Prostate gland (tissue), 2 donors: ENCODE measurements around the gene TPRN. TPM values are rescaled to one million over a fixed set of nuclear protein-coding genes. Genes with fewer than 3 reads are reported as not detected.

ENCODE experiments used
- DNase-seq: peaks from one replicate; pipeline ENCODE4 v3.0.0-alpha.2; 2019; ENCODE audit warnings: low spot score
- H3K27ac ChIP-seq, 2 donors: fragments of 200-600 bp; sonication (generic); 2 replicates each; pipeline ENCODE4 v1.5.1; 2017 to 2019
- H3K27me3 ChIP-seq: fragments of 200-600 bp; sonication (generic); replicated peaks from 2 replicates; pipeline ENCODE4 v1.5.1; 2019; ENCODE audit not compliant: insufficient read depth
- H3K36me3 ChIP-seq, 2 donors: fragments of 200-600 bp; sonication (generic); 1 replicate in 1 of 2; 2 replicates in 1 of 2; pipeline versions ENCODE4 v1.5.1 to v1.8.1; 2017 to 2019
- H3K4me1 ChIP-seq: fragments of 200-600 bp; sonication (generic); replicated peaks from 2 replicates; pipeline ENCODE4 v1.5.1; 2019
- H3K4me3 ChIP-seq, 2 donors: fragments of 200-600 bp; sonication (generic); 2 replicates each; pipeline ENCODE4 v1.5.1; 2017 to 2019
- H3K9me3 ChIP-seq: fragments of 200-600 bp; sonication (generic); 2 replicates; pipeline ENCODE4 v1.5.1; 2017
- POLR2A ChIP-seq: fragments of 450-650 bp; IDR thresholded peaks from one replicate; pipeline ENCODE4 v1.6.1; 2016; ENCODE audit warnings: antibody characterized with exemption, mild to moderate bottlenecking
- POLR2AphosphoS5 ChIP-seq: sonication (generic); formaldehyde crosslinking; IDR thresholded peaks from one replicate; pipeline ENCODE4 v1.6.1; 2017; ENCODE audit warnings: antibody characterized with exemption
- WGBS: methylation state at CpG from one replicate; pipeline ENCODE4 v1.1.5; 2018; 5-methylcytosine and 5-hydroxymethylcytosine counted together
- intact Hi-C: fragments of 100-400 bp; cut with DNase I; formaldehyde crosslinking; loops from one replicate; pipeline ENCODE4 v1.14.2; 2022
- total RNA-seq, 2 donors: library from RNA; depleted of rRNA; stranded (reverse); fragments of >200 nt; gene quantifications; one replicate each; pipeline ENCODE4 v1.1.0, GENCODE V29; 2016
- TF ChIP-seq, protein P1 (sequence below), 4 experiments: fragments of 200-600 bp in 2 of 4; fragments of 450-650 bp in 2 of 4; sonication (generic) in 2 of 4; IDR thresholded peaks; 1 replicate in 3 of 4; 2 replicates in 1 of 4; pipeline ENCODE4 v1.5.1; 2016 to 2019; ENCODE audit warnings: antibody characterized with exemption in 4 of 4, mild to moderate bottlenecking in 2 of 4, moderate library complexity in 2 of 4

TPRN gene
- total RNA-seq, 2 donors from 2014 or later = 26.1 to 30.4 TPM

DNA sequence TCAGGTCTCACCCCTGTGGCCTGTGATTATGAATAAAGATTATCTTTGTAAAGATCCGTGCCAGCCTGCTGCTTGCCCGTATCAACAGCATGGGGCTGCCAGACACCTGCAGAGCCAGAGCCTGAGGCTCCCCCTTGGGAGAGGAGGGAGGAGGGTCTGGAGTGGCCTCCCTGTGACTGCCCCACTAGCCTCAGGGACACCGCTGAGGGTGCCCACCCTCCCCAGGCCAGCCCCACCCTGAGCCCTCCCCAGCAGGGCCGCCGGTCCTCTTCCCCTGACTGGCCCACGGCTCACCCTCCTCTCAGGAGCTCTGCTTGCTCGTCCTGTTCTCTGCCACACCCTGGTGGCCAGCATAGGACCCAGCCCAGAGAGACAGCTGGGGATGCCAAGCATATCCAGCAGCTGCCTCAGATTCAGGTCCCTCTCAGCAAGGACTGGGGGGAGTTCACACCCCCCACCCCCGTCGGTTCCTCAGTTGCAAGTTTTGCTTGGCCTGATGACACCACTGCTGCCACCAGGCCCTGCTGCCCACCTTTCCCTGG is 10.2 kb downstream of the TPRN start:
- peak overlapping the region; percentile 77 to 94 for H3K27ac ChIP-seq
- peaks cover 35% of the 10 kb centered on the region for H3K4me1 ChIP-seq
- no peak overlapping the region for H3K4me3 ChIP-seq
- H3K36me3 ChIP-seq = peaks cover 0 to 3% of the 10 kb centered on the region in 2 donors
- no peaks in the 10 kb centered on the region for H3K27me3 ChIP-seq
- WGBS = 66% methylated on average over 9 of the region's 9 CpGs
- no peaks in the 10 kb centered on the region for H3K9me3 ChIP-seq
- DNase-seq = no peak
- intact Hi-C loops = no loop called here
- TF ChIP-seq, protein P1, sequence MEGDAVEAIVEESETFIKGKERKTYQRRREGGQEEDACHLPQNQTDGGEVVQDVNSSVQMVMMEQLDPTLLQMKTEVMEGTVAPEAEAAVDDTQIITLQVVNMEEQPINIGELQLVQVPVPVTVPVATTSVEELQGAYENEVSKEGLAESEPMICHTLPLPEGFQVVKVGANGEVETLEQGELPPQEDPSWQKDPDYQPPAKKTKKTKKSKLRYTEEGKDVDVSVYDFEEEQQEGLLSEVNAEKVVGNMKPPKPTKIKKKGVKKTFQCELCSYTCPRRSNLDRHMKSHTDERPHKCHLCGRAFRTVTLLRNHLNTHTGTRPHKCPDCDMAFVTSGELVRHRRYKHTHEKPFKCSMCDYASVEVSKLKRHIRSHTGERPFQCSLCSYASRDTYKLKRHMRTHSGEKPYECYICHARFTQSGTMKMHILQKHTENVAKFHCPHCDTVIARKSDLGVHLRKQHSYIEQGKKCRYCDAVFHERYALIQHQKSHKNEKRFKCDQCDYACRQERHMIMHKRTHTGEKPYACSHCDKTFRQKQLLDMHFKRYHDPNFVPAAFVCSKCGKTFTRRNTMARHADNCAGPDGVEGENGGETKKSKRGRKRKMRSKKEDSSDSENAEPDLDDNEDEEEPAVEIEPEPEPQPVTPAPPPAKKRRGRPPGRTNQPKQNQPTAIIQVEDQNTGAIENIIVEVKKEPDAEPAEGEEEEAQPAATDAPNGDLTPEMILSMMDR (IDR thresholded peaks at IDR 0.05) = peak in 1 of 4 experiments; percentile 34
- TF ChIP-seq POLR2A = no peak

DNA sequence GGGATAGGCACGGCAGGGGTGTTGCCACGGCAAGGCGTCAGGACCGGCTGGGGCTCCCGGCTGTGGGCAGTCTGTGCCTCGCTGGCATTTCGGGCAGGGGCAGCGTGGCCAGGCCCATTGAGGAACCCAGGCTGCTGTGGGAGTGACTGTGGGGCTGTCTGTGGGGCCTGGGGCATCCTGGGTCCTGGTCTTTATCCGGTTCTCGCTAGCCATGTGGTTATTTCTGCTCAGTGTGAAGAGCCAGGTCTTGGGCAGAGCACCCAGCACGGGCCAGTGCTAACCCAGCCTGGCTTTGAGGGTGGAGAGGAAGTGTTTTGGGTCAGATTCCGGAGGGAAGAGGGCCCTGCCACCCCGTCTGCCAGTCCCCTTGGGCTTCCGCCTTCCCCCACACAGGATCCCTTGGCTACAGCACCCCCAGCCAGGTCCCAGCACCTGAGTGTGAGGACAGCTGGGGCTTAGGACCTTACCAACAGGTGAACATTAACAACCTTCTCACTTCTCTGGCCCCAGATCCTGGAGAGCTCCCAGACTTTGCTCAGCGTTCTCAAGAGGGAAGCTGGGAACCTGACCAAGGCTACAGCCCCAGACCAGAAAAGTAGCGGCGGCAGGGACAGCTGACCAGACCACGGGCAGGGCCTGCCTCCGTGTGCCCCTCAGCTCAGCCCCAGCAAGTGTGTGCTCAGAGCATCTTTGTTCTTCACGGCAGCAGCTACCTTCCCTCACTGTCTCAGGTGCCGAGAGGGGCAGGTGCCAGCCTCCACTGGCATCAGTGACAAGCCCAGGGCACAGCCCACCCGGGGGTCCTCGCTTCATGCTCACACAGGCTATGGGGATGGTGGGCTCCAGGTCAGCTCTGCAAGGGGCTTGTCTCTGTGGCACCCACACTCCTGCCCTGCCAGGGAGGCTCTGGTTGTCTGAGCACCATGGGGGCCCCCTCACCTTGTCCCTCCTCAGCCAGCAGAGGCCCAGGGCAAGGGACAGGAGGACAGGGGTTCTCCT is 10.9 kb downstream of the TPRN start:
- no peak for DNase-seq
- H3K4me1 ChIP-seq = peaks cover 28% of the 10 kb centered on the region
- intact Hi-C loops = no loop called here

DNA sequence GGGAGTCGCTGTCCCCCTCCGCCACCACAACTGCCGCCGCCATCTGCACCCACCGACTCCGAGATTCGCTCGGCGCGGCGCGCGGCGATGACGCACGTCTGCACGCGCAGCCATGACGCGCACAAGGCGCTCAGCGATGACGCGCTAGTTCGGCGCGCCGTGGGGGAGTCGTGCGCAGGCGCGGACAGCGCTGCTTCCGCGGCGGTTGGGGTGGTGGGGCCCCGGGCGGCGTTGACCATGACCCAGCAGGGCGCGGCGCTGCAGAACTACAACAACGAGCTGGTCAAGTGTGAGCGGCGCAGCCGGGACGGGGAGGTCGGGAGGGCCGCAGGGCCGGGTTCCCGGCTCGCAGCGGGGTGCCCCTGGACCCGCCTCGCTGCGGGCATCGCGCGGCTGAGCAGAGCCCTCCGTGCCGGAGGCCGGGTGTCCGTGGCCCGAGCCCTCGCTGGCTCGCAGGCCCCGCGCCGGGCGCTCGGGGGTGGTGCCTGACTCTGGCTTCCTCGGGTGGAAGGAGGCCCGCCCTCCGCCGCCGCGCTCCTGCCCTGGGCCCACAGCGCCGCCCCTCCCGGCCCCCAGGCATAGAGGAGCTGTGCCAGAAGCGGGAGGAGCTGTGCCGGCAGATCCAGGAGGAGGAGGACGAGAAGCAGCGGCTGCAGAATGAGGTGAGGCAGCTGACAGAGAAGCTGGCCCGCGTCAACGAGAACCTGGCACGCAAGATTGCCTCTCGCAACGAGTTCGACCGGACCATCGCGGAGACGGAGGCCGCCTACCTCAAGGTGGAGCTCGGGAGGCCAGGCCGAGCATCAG is 11.8 kb downstream of the TPRN start, which contains the start of the genes ANAPC2 and SSNA1:
Gene ANAPC2, minus strand, starts transcription at position 71 of the 807 bp plus-strand sequence. Its CDS starts 28 bp downstream, at position 43.
Gene SSNA1, plus strand, starts transcription at position 187 of the 807 bp plus-strand sequence. Its CDS starts 51 bp downstream, at position 238.
- H3K27me3 ChIP-seq = no peaks in the 10 kb centered on the region
- peaks cover 27% of the 10 kb centered on the region for H3K4me1 ChIP-seq
- peak within 1 kb of the TSS; percentile 77 to 94 for H3K27ac ChIP-seq
- WGBS = under 1% methylated on average over 84 of the region's 98 CpGs
- no peaks in the 10 kb centered on the region for H3K9me3 ChIP-seq
- H3K36me3 ChIP-seq = peaks cover 3% of the 10 kb centered on the region in 2 donors
- DNase-seq = peak; percentile 85
- intact Hi-C loops = no loop called here
- peak within 1 kb of the TSS; percentile 73 to 97 for H3K4me3 ChIP-seq
- TF ChIP-seq POLR2A = peak; percentile 80
- TF ChIP-seq POLR2AphosphoS5 = peak; percentile 98
- TF ChIP-seq, protein P1 (IDR thresholded peaks at IDR 0.05) = peak in 2 of 4 experiments; percentile 50 to 57

More for the DNA sequence above, 10.9 kb downstream of the TPRN start:
- WGBS = 34% methylated on average over 23 of the region's 23 CpGs
- Histone ChIP-seq H3K36me3 (peaks cover 0 to 3% of the 10 kb centered on the region in 2 donors), H3K9me3 (no peaks in the 10 kb centered on the region), H3K27me3 (no peaks in the 10 kb centered on the region), H3K27ac (peak overlapping the region; percentile 77 to 94), H3K4me3 (peak overlapping the region; percentile 73 to 97)
- TF ChIP-seq, protein P1 (IDR thresholded peaks at IDR 0.05) = peak in 1 of 4 experiments; percentile 21
- TF ChIP-seq POLR2A = no peak

DNA sequence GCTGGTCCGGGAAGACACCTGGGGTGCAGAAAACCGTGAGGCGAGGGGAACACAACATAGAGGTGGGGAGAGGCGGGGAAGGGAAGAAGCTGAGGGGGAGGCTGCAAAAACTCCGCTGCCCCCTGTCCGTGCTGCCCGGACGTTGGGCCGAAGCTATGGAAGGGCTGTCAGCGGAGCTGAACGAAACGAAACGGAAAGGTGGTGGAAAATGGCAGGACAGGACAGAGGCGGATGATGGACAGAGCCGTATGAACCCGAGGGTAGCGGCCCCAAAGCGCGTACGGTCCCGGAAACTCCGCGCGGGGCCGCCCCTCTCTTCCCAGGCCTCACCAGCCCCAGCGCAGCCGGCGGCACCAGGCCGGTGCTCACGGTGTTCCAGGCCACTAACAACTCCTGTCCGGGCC is 12.5 kb downstream of the TPRN start:
- intact Hi-C loops = no loop called here

More for the DNA sequence above, 12.5 kb downstream of the TPRN start:
- H3K27ac ChIP-seq = peak overlapping the region; percentile 77 to 94
- TF ChIP-seq POLR2AphosphoS5 (no peak), POLR2A (no peak)
- TF ChIP-seq, protein P1 (IDR thresholded peaks at IDR 0.05) = no peak
- H3K4me3 ChIP-seq = peak overlapping the region; percentile 73 to 97
- no peaks in the 10 kb centered on the region for H3K27me3 ChIP-seq
- no peak for DNase-seq
- H3K9me3 ChIP-seq = no peaks in the 10 kb centered on the region
- peaks cover 7 to 9% of the 10 kb centered on the region in 2 donors for H3K36me3 ChIP-seq
- H3K4me1 ChIP-seq = peaks cover 27% of the 10 kb centered on the region
- under 1% methylated on average over 31 of the region's 31 CpGs for WGBS
